ENCODE data around the gene XXYLT1. TPM values are rescaled to one million over a fixed set of nuclear protein-coding genes. Genes with fewer than 3 reads are reported as not detected.

The XXYLT1 gene
- total RNA-seq, 2 experiments from 2014 or later = 17.2 to 19.6 TPM

GRCh38 chr3:195020921-195021320, 250.0 kb downstream of the XXYLT1 start:
- no peaks in the 10 kb centered on the region for H3K36me3 ChIP-seq (ENCODE audit: insufficient read depth, low read length)
- H4K20me1 ChIP-seq (ENCODE audit: insufficient read depth, low read length) = no peaks in the 10 kb centered on the region
- H3K9me3 ChIP-seq (ENCODE audit: low read length) = no peaks in the 10 kb centered on the region
- no peak for DNase-seq (ENCODE audit: low spot score)
- no peak overlapping the region for H3K4me2 ChIP-seq (ENCODE audit: low read length)
- H3K9me2 ChIP-seq (ENCODE audit: insufficient read depth, low read length) = no peaks in the 10 kb centered on the region
- H3K79me2 ChIP-seq (ENCODE audit: insufficient read depth, low read depth, low read length) = no peaks in the 10 kb centered on the region
- H3K27ac ChIP-seq (ENCODE audit: low read depth, low read length, poor library complexity, severe bottlenecking) = no peak overlapping the region
- no peaks in the 10 kb centered on the region for H3K4me1 ChIP-seq (ENCODE audit: insufficient read depth, low read length, poor library complexity, severe bottlenecking)
- no peak overlapping the region for H3K4me3 ChIP-seq (ENCODE audit: low read depth, low read length, poor library complexity, severe bottlenecking)
- ChIA-PET CTCF (ENCODE audit: unreplicated experiment) (no interaction called here), POLR2A (interaction anchor here (0.5 kb wide), 1 partner anchor 283 kb away, joined by 5 read pairs; no protein-coding TSS in a partner anchor)
- TF ChIP-seq EZH2phosphoT487 (IDR thresholded peaks at IDR 0.05; ENCODE audit: borderline replicate concordance, low read depth, low read length) (no peak), CTCF (conservative IDR thresholded peaks at IDR 0.05; ENCODE audit: low read length) (no peak)
- intact Hi-C loops (cut with micrococcal nuclease; ENCODE audit: unreplicated experiment) = no loop called here
- BruUV-seq (replicated peaks) = no TSS peak
- no peak overlapping the region for H2AFZ ChIP-seq (ENCODE audit: low read length)

GRCh38 chr3:195020185-195020584, 250.8 kb downstream of the XXYLT1 start:
- no peak overlapping the region for H3K27ac ChIP-seq (ENCODE audit: low read depth, low read length, poor library complexity, severe bottlenecking)
- no peaks in the 10 kb centered on the region for H3K36me3 ChIP-seq (ENCODE audit: insufficient read depth, low read length)
- POLR2A ChIA-PET = interaction anchor here (0.5 kb wide), 1 partner anchor 284 kb away, joined by 5 read pairs; no protein-coding TSS in a partner anchor
- no peaks in the 10 kb centered on the region for H3K79me2 ChIP-seq (ENCODE audit: insufficient read depth, low read depth, low read length)
- CTCF ChIA-PET (ENCODE audit: unreplicated experiment) = no interaction called here
- no peaks in the 10 kb centered on the region for H4K20me1 ChIP-seq (ENCODE audit: insufficient read depth, low read length)
- H3K4me2 ChIP-seq (ENCODE audit: low read length) = no peak overlapping the region
- no peaks in the 10 kb centered on the region for H3K4me1 ChIP-seq (ENCODE audit: insufficient read depth, low read length, poor library complexity, severe bottlenecking)
- H3K9me3 ChIP-seq (ENCODE audit: low read length) = no peaks in the 10 kb centered on the region
- H3K9me2 ChIP-seq (ENCODE audit: insufficient read depth, low read length) = no peaks in the 10 kb centered on the region
- BruUV-seq (replicated peaks) = no TSS peak
- H3K4me3 ChIP-seq (ENCODE audit: low read depth, low read length, poor library complexity, severe bottlenecking) = no peak overlapping the region
- TF ChIP-seq CTCF (conservative IDR thresholded peaks at IDR 0.05; ENCODE audit: low read length) (no peak), EZH2phosphoT487 (IDR thresholded peaks at IDR 0.05; ENCODE audit: borderline replicate concordance, low read depth, low read length) (no peak)
- DNase-seq (ENCODE audit: low spot score) = no peak
- H2AFZ ChIP-seq (ENCODE audit: low read length) = no peak overlapping the region
- intact Hi-C loops (cut with micrococcal nuclease; ENCODE audit: unreplicated experiment) = no loop called here

DNA sequence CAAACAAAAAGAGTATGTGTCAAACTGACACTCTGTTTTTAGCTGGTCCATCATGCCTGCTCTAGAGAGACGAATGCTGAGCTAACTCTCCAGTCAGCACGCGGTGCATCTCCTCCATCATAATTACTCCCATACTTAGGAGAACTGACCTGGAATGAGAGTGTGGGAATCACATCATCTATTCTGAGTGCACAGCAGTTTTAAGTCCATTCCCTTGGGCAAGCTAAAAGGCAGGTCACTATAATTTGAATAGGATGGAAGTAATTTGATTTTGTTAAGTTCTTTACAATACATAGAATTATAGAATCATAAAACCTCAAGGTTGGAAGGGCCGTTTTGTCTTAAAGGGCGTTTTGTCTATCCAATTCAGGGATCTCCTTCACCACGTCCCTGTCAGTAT, 251.6 kb downstream of the XXYLT1 start:
- Histone ChIP-seq H3K27ac (ENCODE audit: low read depth, low read length, poor library complexity, severe bottlenecking) (no peak overlapping the region), H3K4me1 (ENCODE audit: insufficient read depth, low read length, poor library complexity, severe bottlenecking) (no peaks in the 10 kb centered on the region), H2AFZ (ENCODE audit: low read length) (no peak overlapping the region), H3K79me2 (ENCODE audit: insufficient read depth, low read depth, low read length) (no peaks in the 10 kb centered on the region), H3K9me2 (ENCODE audit: insufficient read depth, low read length) (no peaks in the 10 kb centered on the region), H3K9me3 (ENCODE audit: low read length) (no peaks in the 10 kb centered on the region), H3K36me3 (ENCODE audit: insufficient read depth, low read length) (no peaks in the 10 kb centered on the region), H3K4me3 (ENCODE audit: low read depth, low read length, poor library complexity, severe bottlenecking) (no peak overlapping the region), H4K20me1 (ENCODE audit: insufficient read depth, low read length) (no peaks in the 10 kb centered on the region), H3K4me2 (ENCODE audit: low read length) (no peak overlapping the region)
- no TSS peak for BruUV-seq (replicated peaks)
- POLR2A ChIA-PET = interaction anchor here (0.5 to 1.1 kb wide), 4 partner anchors 10 to 354 kb away, joined by 3 to 5 read pairs (median 3); no protein-coding TSS in a partner anchor
- no peak for TF ChIP-seq EZH2phosphoT487 (IDR thresholded peaks at IDR 0.05; ENCODE audit: borderline replicate concordance, low read depth, low read length)
- no peak for TF ChIP-seq CTCF (conservative IDR thresholded peaks at IDR 0.05; ENCODE audit: low read length)
- CTCF ChIA-PET (ENCODE audit: unreplicated experiment) = no interaction called here
- intact Hi-C loops (cut with micrococcal nuclease; ENCODE audit: unreplicated experiment) = no loop called here
- no peak for DNase-seq (ENCODE audit: low spot score)

Small RNA genes lying within 50 kb of the gene (microRNA-seq; reads per million reads assigned to microRNA genes)
- gene MIR3137 (ENCODE audit: borderline replicate concordance) = 2.3 reads per million

Small RNA genes lying within 50 kb of the gene (small RNA-seq; reads per million reads assigned to genes)
- not detected for gene MIR3137
- not detected for gene RN7SL36P
- gene RNU6-25P = not detected

Other genes starting within 250 kb of the XXYLT1 start
- 43.9 and 60.8 TPM in 2 replicates for gene ACAP2, start 171.9 kb upstream of the XXYLT1 start, total RNA-seq (2014; rRNA removed; shearing (Covaris generic))
- gene ACAP2, start 171.9 kb upstream of the XXYLT1 start, total RNA-seq (2022) = 71.1 and 80.7 TPM in 2 replicates

All from OCI-LY7 (cell line).